CD4-positive, CD25-positive, alpha-beta regulatory T cell (primary cell): ENCODE measurements around the gene MMEL1. TPM values are rescaled to one million over a fixed set of nuclear protein-coding genes. Genes with fewer than 3 reads are reported as not detected.
A peak's percentile ranks its signal among the peaks of the same experiment; 100 is the strongest.
"Not testable (repeated sequence)": the region's sequence is repeated elsewhere in the genome, so short reads cannot be mapped to it uniquely, and the experiment has no call there.

Source experiments
- ATAC-seq, 2 donors: fragments of 150-1000 bp; cut with Tn5 transposase; one replicate each; pipeline ENCODE4 v1.10.0; 2021; ENCODE audit warnings: low read depth in 2 of 2, moderate number of reproducible peaks in 2 of 2, moderate library complexity in 1 of 2
- DNase-seq, 3 donors: peaks; one replicate each; pipeline versions ENCODE4 v3.0.0 to v3.0.0-alpha.2; 2012 to 2022; ENCODE audit warnings: mixed read lengths in 1 of 3
- H3K27ac ChIP-seq: one replicate; pipeline ENCODE4 v1.7.0; 2013; ENCODE audit warnings: mild to moderate bottlenecking, low read length; ENCODE audit not compliant: insufficient read depth, poor library complexity, severe bottlenecking
- H3K27me3 ChIP-seq: one replicate; pipeline ENCODE4 v1.7.0; 2013; ENCODE audit warnings: low read length; ENCODE audit not compliant: control insufficient read depth, insufficient read depth
- H3K36me3 ChIP-seq: one replicate; pipeline ENCODE4 v1.7.0; 2013; ENCODE audit warnings: mild to moderate bottlenecking, low read length, moderate library complexity; ENCODE audit not compliant: control insufficient read depth, insufficient read depth
- H3K4me1 ChIP-seq: 2 replicates; pipeline ENCODE4 v1.7.0; 2013; ENCODE audit warnings: mild to moderate bottlenecking, low read length; ENCODE audit not compliant: insufficient read depth, control insufficient read depth, poor library complexity, severe bottlenecking
- H3K4me3 ChIP-seq: one replicate; pipeline ENCODE4 v1.7.0; 2013; ENCODE audit warnings: low read depth, mild to moderate bottlenecking, low read length, moderate library complexity
- H3K9me3 ChIP-seq, 2 experiments: 1 replicate in 1 of 2; 2 replicates in 1 of 2; pipeline ENCODE4 v1.7.0; 2013; ENCODE audit warnings: low read length in 2 of 2, mild to moderate bottlenecking in 1 of 2, moderate library complexity in 1 of 2; ENCODE audit not compliant: control insufficient read depth in 2 of 2
- H3K27ac Mint-ChIP-seq, 3 donors: one replicate each; pipeline ENCODE4 v1.8.0; 2020 to 2022; ENCODE audit warnings: mild to moderate bottlenecking in 3 of 3, mixed read lengths in 3 of 3, moderate library complexity in 2 of 3
- H3K27me3 Mint-ChIP-seq: one replicate; pipeline ENCODE4 v1.8.0; 2022; ENCODE audit warnings: mild to moderate bottlenecking, mixed read lengths
- H3K36me3 Mint-ChIP-seq: one replicate; pipeline ENCODE4 v1.8.0; 2020; ENCODE audit warnings: mixed read lengths
- H3K4me1 Mint-ChIP-seq, 4 donors: one replicate each; pipeline ENCODE4 v1.8.0; 2020 to 2022; ENCODE audit warnings: mixed read lengths in 4 of 4, mild to moderate bottlenecking in 1 of 4
- H3K4me3 Mint-ChIP-seq, 4 donors: one replicate each; pipeline ENCODE4 v1.8.0; 2020 to 2022; ENCODE audit warnings: mild to moderate bottlenecking in 4 of 4, mixed read lengths in 4 of 4, moderate library complexity in 3 of 4
- H3K9me3 Mint-ChIP-seq, 7 donors: one replicate each; pipeline ENCODE4 v1.8.0; 2020 to 2022; ENCODE audit warnings: mixed read lengths in 7 of 7, mild to moderate bottlenecking in 3 of 7, moderate library complexity in 2 of 7
- polyA plus RNA-seq, 4 donors: library from polyadenylated mRNA; unstranded; fragments of 300-500 nt; fragmentation: Illumina TruSeq; gene quantifications; one replicate each; pipeline ENCODE4 v1.2.3, GENCODE V29; 2021
- total RNA-seq: library from RNA; stranded (reverse); gene quantifications from one replicate; pipeline ENCODE4 v1.2.3, GENCODE V29; 2022

The MMEL1 gene
- total and polyA plus RNA-seq, 5 donors from 2014 or later = 0.79 to 18.1 (median 15.2) TPM

DNA sequence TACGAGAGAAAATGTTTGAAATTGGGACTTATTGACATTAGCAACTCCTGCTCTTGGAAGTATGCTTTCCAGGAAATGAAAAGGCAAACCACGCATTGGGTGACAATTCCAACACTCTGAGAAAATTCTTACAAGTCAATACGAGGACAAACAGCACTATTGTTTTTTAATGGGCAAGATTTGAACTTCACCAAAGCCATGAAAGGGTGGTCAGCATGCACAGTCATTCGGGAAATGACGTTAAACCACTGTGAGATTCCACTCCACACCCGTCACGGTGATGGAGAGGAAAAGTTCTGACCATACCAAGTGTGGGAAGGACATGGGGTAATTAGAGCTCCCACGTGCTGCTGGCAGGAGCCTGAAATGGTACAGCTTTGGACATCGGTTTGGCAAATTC, 58.5 kb downstream of the MMEL1 start:
- Mint-ChIP-seq H3K36me3 (peaks cover 6% of the 10 kb centered on the region), H3K4me1 (peaks cover 5 to 40% (median 15%) of the 10 kb centered on the region in 4 donors), H3K27ac (no peak overlapping the region), H3K4me3 (no peak overlapping the region), H3K27me3 (no peaks in the 10 kb centered on the region), H3K9me3 (peaks cover 0 to 9% (median 7%) of the 10 kb centered on the region in 7 donors)
- no peak overlapping the region for H3K4me3 ChIP-seq
- peaks cover 36% of the 10 kb centered on the region for H3K4me1 ChIP-seq
- ATAC-seq (no peak), DNase-seq (no peak)
- H3K27me3 ChIP-seq = no peaks in the 10 kb centered on the region
- H3K27ac ChIP-seq = no peak overlapping the region
- H3K36me3 ChIP-seq = no peaks in the 10 kb centered on the region
- H3K9me3 ChIP-seq = peaks cover 0 to 8% of the 10 kb centered on the region in 2 experiments

DNA sequence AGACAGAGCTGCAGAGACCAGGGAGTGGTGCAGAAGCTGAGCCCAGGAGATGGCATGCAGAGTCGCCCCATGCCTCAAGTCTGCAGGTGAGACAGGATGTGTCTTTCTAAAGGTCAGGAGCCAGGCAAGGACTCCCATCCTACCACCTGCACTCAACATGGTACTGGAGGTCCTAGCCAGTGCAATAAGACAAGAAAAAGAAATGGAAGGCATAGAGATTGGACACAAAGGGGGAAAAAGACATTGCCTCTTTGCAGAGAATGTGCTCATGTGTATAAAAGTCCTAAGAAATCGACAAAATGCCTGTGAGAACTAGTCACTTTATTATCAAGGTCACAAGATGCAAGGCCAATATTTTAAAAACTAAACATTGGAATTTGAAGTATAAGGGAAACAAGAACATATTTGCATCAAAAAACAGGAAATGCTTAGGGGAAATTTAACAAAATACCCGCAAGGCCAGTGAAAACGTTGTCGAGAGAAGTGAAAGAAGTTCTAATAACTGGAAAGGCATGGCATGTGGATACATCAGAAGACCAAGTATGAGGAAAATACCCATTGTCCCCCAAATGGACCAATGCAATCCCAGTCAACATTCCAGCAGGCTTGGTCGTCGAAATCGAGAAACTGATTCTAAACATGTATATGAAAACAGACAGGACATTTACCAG, 59.4 kb downstream of the MMEL1 start:
- no peaks in the 10 kb centered on the region for H3K27me3 Mint-ChIP-seq
- H3K9me3 ChIP-seq = peaks cover 0 to 8% of the 10 kb centered on the region in 2 experiments
- peaks cover 0 to 30% (median 7%) of the 10 kb centered on the region in 4 donors for H3K4me1 Mint-ChIP-seq
- H3K4me3 Mint-ChIP-seq = peak overlapping the region in 1 of 4 donors; percentile 69
- peaks cover 6% of the 10 kb centered on the region for H3K36me3 Mint-ChIP-seq
- peaks cover 0 to 9% (median 7%) of the 10 kb centered on the region in 7 donors for H3K9me3 Mint-ChIP-seq
- no peak overlapping the region for H3K27ac ChIP-seq
- ATAC-seq = no peak
- no peak for DNase-seq
- H3K27me3 ChIP-seq = no peaks in the 10 kb centered on the region
- H3K36me3 ChIP-seq = no peaks in the 10 kb centered on the region
- H3K4me3 ChIP-seq = no peak overlapping the region
- peaks cover 26% of the 10 kb centered on the region for H3K4me1 ChIP-seq
- H3K27ac Mint-ChIP-seq = no peak overlapping the region

DNA sequence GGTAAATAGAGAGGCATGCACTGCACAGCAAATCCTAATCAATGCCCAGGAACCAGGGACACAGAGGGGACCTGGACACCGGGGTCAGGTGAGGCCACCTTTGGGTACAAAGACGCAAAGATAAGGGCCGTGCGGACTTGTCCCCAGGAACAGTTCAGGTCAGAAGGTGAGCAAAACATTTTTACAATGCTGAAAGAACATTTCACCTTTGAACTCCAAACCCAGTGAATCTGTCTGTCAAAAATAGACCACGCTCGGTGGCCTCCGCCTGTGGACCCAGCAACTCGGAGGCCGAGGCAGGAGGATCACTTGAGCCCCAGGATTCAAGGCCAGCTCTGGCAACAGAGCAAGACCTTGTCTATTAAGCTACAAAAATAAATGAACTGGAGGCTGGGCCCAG, 61.5 kb downstream of the MMEL1 start:
- Mint-ChIP-seq H3K9me3 (peaks cover 0 to 9% (median 7%) of the 10 kb centered on the region in 7 donors), H3K36me3 (peaks cover 6% of the 10 kb centered on the region), H3K27ac (no peak overlapping the region), H3K4me3 (no peak overlapping the region), H3K27me3 (no peaks in the 10 kb centered on the region), H3K4me1 (peaks cover 0 to 14% (median 3%) of the 10 kb centered on the region in 4 donors)
- no peak overlapping the region for H3K4me3 ChIP-seq
- H3K27me3 ChIP-seq = no peaks in the 10 kb centered on the region
- no peak overlapping the region for H3K27ac ChIP-seq
- no peaks in the 10 kb centered on the region for H3K36me3 ChIP-seq
- no peak for DNase-seq
- peaks cover 7% of the 10 kb centered on the region for H3K4me1 ChIP-seq
- no peak for ATAC-seq
- H3K9me3 ChIP-seq = peaks cover 0 to 8% of the 10 kb centered on the region in 2 experiments

DNA sequence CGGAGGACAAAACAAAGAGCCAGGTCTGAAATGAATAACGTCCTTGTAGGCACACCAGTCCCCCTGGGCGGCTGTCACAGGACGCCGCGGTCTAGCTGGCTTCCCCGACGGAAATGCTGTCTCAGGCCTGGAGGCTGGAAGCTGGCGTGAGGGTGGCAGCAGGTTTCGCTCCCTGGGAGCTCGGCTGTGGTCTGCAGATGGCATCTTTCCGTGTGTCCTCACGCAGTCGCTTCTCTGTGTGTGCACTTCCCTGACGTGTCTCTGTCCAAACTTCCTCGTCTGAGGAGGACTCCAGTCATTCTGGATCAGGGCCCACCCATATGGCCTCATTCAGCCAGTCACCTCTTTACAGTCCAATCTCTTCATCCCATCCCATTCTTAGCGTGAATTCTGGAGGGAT, 62.5 kb downstream of the MMEL1 start:
- H3K27ac Mint-ChIP-seq = no peak overlapping the region
- no peaks in the 10 kb centered on the region for H3K27me3 Mint-ChIP-seq
- no peak overlapping the region for H3K4me3 Mint-ChIP-seq
- peaks cover 0 to 9% (median 7%) of the 10 kb centered on the region in 7 donors for H3K9me3 Mint-ChIP-seq
- H3K4me1 Mint-ChIP-seq = peaks cover 0 to 8% (median 3%) of the 10 kb centered on the region in 4 donors
- Histone ChIP-seq H3K9me3 (peaks cover 0 to 8% of the 10 kb centered on the region in 2 experiments), H3K27me3 (no peaks in the 10 kb centered on the region), H3K4me3 (no peak overlapping the region), H3K36me3 (no peaks in the 10 kb centered on the region), H3K27ac (no peak overlapping the region), H3K4me1 (no peaks in the 10 kb centered on the region)
- peaks cover 6% of the 10 kb centered on the region for H3K36me3 Mint-ChIP-seq
- DNase-seq (no peak), ATAC-seq (no peak)

DNA sequence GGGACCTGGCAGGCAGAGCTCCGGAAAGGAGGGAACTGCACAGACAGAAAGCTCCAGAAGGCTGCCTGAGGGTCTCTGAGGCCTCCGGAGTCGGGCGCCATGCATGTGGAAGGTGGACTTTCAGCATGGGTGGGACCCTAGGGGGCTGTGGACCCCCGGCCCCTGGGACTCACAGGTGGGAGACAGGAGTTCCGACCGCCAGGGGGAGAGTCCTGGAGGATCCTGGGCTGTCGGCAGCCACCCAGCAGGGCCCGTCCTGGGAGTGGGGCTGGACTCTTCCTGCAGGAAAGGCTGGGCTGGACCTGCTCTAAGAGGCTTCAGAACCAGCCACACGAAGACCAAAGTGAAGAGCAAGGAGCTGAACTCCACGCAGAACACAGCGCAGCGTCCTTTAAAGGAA, 63.1 kb downstream of the MMEL1 start:
- not testable (repeated sequence) for H3K4me1 ChIP-seq, H3K36me3 ChIP-seq, H3K9me3 ChIP-seq, H3K36me3 Mint-ChIP-seq, DNase-seq, H3K4me1 Mint-ChIP-seq, H3K4me3 Mint-ChIP-seq, H3K9me3 Mint-ChIP-seq, H3K27me3 Mint-ChIP-seq, H3K27me3 ChIP-seq, H3K27ac ChIP-seq, ATAC-seq, H3K27ac Mint-ChIP-seq, H3K4me3 ChIP-seq

DNA sequence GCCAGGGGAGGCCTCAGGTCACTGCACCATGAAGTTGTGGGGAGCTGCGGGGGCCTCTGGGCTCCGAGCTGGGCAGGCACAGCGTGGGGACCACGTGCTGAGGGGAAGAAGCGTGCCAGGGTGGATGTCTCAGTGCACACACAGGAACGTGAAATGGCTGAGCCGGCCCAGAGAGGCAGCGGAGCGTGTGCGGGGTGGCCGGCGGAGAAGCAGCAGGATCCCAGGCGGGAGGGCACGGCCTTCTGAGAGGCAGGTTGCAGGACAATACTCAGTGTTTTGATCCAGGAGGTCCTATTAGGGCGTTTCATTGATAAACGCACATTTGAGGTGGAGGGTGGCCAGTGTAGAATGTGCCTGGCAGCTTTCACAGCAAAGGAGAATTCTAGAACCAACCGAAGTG, 63.8 kb downstream of the MMEL1 start:
- H3K36me3 Mint-ChIP-seq = peaks cover 6% of the 10 kb centered on the region
- ATAC-seq (no peak), DNase-seq (no peak)
- peaks cover 0 to 9% (median 7%) of the 10 kb centered on the region in 7 donors for H3K9me3 Mint-ChIP-seq
- no peak overlapping the region for H3K4me3 ChIP-seq
- no peak overlapping the region for H3K27ac ChIP-seq
- H3K9me3 ChIP-seq = peaks cover 0 to 8% of the 10 kb centered on the region in 2 experiments
- H3K4me3 Mint-ChIP-seq = no peak overlapping the region
- no peaks in the 10 kb centered on the region for H3K27me3 ChIP-seq
- H3K27ac Mint-ChIP-seq = no peak overlapping the region
- H3K27me3 Mint-ChIP-seq = no peaks in the 10 kb centered on the region
- H3K4me1 Mint-ChIP-seq = peaks cover 0 to 8% (median 2%) of the 10 kb centered on the region in 4 donors
- H3K36me3 ChIP-seq = no peaks in the 10 kb centered on the region
- no peaks in the 10 kb centered on the region for H3K4me1 ChIP-seq

DNA sequence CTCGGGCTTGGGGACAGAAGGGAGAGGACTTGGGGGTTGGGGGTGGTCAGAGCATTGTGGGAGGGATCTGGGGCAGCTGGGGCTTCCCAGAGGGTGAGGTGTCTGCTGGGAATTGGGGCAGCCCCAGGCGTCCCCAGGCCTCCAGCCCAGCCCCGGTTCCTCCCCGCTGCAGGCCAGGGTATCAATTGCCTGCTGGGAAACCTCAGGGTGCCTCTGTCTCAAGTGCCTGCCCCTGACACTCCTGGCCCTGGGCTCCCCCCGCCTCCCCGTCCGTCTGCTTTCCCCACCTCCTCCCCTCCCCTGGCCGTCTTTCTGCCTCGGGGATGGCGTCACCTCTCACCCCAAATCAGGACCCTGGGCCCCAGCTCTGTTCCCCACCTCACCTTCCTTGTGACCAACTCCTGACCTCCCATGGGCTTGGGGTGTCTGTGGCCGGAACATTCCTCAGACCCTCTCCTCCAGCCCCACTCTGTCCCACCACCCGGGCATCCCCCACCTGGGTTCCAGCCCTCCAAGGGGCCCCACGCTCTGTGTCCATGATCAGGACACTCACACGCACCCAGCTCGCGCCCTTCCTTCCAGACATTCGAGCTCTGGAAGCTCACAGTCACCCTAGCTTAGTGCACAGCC, 64.5 kb downstream of the MMEL1 start:
- not testable (repeated sequence) for H3K4me3 ChIP-seq, DNase-seq, H3K9me3 ChIP-seq, H3K27me3 ChIP-seq, H3K27me3 Mint-ChIP-seq, H3K4me1 ChIP-seq, H3K9me3 Mint-ChIP-seq, H3K4me3 Mint-ChIP-seq, ATAC-seq, H3K4me1 Mint-ChIP-seq, H3K27ac Mint-ChIP-seq, H3K27ac ChIP-seq, H3K36me3 ChIP-seq, H3K36me3 Mint-ChIP-seq
